Mononuclear cell (primary cell): Measurements from ENCODE around the gene RNF152. TPM values are rescaled to one million over a fixed set of nuclear protein-coding genes. Genes with fewer than 3 reads are reported as not detected.

ENCODE experiments used
- H3K27me3 ChIP-seq: 2 replicates; pipeline ENCODE4 v1.6.0; 2011; ENCODE audit warnings: low read length, control low read depth; ENCODE audit not compliant: insufficient read depth
- H3K4me1 ChIP-seq: 2 replicates; pipeline ENCODE4 v1.5.1; 2011; ENCODE audit warnings: mild to moderate bottlenecking, low read length, control low read depth; ENCODE audit not compliant: insufficient read depth
- H3K4me3 ChIP-seq: 2 replicates; pipeline ENCODE4 v1.5.1; 2011; ENCODE audit warnings: mild to moderate bottlenecking, low read length, moderate library complexity
- H3K9me3 ChIP-seq: 2 replicates; pipeline ENCODE4 v1.5.1; 2011; ENCODE audit warnings: low read depth, mild to moderate bottlenecking, control low read depth, low read length
- total RNA-seq: library from RNA; depleted of rRNA; stranded (reverse); fragments of >200 nt; gene quantifications from one replicate; pipeline ENCODE4 v1.2.3, GENCODE V29; 2012

Gene RNF152
- total RNA-seq, 1 donor: 0.73 TPM

DNA sequence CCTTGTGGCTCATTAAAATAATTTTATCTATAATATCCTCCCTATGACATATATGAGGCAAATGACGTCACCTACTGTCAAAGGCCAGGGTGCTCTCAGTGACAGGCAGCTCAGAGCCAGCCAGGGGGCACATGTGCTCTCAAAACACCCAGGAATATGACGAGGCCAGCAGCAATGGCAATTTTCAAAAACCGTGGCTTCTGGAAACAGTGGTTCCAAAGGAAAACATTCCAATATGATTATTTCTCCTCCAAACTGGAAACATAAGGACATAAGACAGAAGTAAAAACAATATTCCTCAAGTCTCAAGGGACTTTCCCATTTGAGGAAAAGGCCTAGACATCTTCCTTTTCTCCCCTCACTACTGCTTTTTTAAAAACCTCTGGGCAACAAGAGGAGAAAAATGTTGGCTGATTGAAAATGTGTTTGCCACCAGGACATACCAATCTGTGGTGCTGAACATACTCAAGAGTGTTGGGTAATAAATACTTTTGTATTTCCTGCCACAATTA is 40.8 kb downstream of the RNF152 start:
- H3K4me1 ChIP-seq: no peaks in the 10 kb centered on the region
- H3K9me3 ChIP-seq: no peaks in the 10 kb centered on the region
- no peak overlapping the region for H3K4me3 ChIP-seq
- H3K27me3 ChIP-seq: peaks cover 3% of the 10 kb centered on the region

- peaks cover 7% of the 10 kb centered on the region for H3K27me3 ChIP-seq
- no peak overlapping the region for H3K4me3 ChIP-seq
- no peaks in the 10 kb centered on the region for H3K4me1 ChIP-seq
- no peaks in the 10 kb centered on the region for H3K9me3 ChIP-seq
These were observed 41.5 kb downstream of the RNF152 start for GRCh38 chr18:61851279-61851678.

DNA sequence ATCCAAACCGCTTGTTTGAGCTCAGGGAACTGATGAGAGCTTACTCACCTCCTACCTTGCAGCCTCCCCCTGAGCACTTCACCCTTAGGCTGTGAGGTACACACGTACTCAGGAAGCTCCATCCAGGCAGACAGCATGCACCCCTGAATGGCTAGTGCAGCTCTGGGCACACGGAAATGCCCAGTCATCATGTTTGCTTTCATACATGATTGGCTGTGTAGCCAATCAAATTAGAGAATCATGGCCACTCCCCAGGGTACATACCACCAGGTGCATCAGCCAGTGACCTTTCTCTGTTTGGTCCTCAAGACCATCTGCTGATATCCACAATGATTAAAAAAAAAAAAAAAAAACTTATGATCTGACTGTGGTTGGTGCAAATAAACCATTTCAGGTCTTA is 42.1 kb downstream of the RNF152 start:
- Histone ChIP-seq H3K27me3 (peaks cover 7% of the 10 kb centered on the region), H3K9me3 (no peaks in the 10 kb centered on the region), H3K4me1 (no peaks in the 10 kb centered on the region)

GRCh38 chr18:61847164-61847791 is 45.5 kb downstream of the RNF152 start:
- Histone ChIP-seq H3K9me3 (no peaks in the 10 kb centered on the region), H3K27me3 (peaks cover 7% of the 10 kb centered on the region), H3K4me1 (no peaks in the 10 kb centered on the region), H3K4me3 (no peak overlapping the region)

More for the DNA sequence above, 42.1 kb downstream of the RNF152 start:
- H3K4me3 ChIP-seq: no peak overlapping the region

- Histone ChIP-seq H3K27me3 (peaks cover 7% of the 10 kb centered on the region), H3K4me3 (no peak overlapping the region), H3K4me1 (no peaks in the 10 kb centered on the region), H3K9me3 (no peaks in the 10 kb centered on the region)
These were observed 47.6 kb downstream of the RNF152 start for GRCh38 chr18:61845197-61845596.

DNA sequence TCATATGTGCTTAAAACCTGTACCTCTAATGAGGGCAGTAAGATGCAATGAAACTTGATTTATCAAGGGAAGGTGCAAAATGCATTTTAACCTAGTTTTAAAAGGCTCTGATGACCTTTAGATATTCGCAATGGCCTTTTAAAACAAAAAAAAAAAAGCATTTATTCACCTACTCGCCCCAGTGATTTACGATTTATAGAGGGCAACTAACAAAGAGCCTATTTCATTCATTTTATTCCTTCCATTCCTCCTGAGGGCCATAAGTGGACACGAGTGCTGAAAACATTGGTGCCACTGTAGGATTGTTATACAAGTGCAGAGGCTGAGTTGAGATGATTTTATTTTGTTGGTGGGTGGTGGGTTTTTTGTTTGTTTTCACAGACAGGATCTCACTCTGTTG is 48.1 kb downstream of the RNF152 start:
- Histone ChIP-seq H3K4me1 (no peaks in the 10 kb centered on the region), H3K9me3 (no peaks in the 10 kb centered on the region), H3K27me3 (peaks cover 3% of the 10 kb centered on the region), H3K4me3 (no peak overlapping the region)

GRCh38 chr18:61842146-61842545 is 50.7 kb downstream of the RNF152 start:
- Histone ChIP-seq H3K27me3 (peaks cover 11% of the 10 kb centered on the region), H3K4me3 (no peak overlapping the region), H3K4me1 (no peaks in the 10 kb centered on the region), H3K9me3 (no peaks in the 10 kb centered on the region)

GRCh38 chr18:61841706-61842105 is 51.1 kb downstream of the RNF152 start:
- H3K9me3 ChIP-seq: no peaks in the 10 kb centered on the region
- H3K4me3 ChIP-seq: no peak overlapping the region
- H3K27me3 ChIP-seq: peaks cover 11% of the 10 kb centered on the region
- H3K4me1 ChIP-seq: no peaks in the 10 kb centered on the region

DNA sequence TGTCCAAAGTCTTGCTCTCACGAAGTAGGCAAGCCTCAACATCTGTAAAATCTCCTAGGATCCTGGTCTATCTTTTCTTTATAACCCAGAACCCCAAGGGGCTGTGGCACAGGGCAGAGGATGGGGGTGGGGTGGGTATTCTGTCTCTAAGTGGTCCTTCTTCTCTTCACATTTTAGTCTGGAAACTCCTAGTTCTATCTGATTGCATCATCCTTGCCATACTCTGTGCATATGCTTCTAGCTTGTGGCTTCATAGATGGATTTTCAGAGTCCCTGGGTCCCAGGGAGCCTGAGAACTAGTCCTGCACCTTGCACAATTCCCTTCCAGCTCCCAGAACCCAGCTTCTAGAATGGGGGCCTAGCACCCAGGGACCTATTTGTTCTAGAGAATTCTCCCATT is 52.5 kb downstream of the RNF152 start:
- Histone ChIP-seq H3K4me3 (no peak overlapping the region), H3K27me3 (peaks cover 21% of the 10 kb centered on the region), H3K9me3 (no peaks in the 10 kb centered on the region), H3K4me1 (no peaks in the 10 kb centered on the region)

DNA sequence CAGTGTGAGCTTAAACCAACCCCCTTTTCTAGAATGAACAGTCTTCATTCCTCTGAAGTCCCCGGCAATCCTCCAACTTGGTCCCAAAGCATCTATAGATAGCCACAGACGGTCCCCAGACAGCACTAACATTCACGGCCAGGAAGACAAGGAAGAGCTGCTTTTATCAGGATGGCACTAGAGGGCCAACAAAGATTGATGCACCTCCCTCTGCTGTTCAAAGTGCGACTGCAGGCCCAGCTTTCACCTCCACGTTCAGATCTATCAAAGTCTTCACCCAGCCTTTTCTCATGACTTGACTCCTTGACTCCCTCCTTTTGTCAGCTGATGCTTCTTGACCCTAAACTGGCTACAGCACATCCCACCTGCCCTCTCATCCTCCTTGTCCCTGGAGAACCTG is 54.3 kb downstream of the RNF152 start:
- Histone ChIP-seq H3K4me3 (no peak overlapping the region), H3K4me1 (peaks cover 7% of the 10 kb centered on the region), H3K27me3 (peaks cover 37% of the 10 kb centered on the region), H3K9me3 (no peaks in the 10 kb centered on the region)

DNA sequence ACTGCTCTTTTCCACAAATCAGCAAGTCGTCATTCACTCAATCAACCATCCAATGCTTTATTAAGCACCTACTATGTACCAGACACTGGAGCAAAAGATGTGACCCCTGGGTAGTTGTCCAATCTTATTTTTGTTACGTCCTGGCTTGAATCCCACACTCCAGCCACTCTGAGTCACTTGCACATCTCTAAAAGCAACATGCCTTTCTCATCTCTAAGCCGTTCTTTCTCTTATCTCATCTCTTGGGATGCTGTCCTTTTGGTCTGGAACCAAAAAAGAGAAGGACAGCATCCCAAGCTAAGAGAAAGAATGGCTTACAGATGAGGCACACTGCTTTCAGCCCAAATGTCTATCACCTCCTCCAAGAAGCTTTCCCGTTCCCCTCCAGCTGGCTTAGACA is 58.8 kb downstream of the RNF152 start:
- Histone ChIP-seq H3K27me3 (peaks cover 64% of the 10 kb centered on the region), H3K4me3 (no peak overlapping the region), H3K4me1 (peaks cover 15% of the 10 kb centered on the region), H3K9me3 (no peaks in the 10 kb centered on the region)

DNA sequence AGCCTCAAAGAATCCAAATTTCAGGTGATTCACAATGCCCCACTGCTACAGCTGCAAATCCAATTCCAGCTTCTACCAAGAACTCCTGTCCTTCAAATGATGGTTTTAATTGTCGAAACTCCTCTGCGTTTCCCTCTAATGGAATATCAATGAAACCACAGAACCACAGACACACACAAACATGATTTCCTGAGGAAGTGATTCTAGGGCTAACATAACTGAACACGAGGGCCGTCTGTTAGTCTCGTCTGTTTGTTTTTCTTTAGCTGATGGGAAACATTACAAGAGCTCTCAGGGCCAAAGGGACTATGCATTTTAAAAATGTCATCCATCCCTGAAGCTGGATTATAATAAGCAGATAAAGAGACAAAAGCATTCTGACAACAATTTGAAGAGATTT is 59.4 kb downstream of the RNF152 start:
- Histone ChIP-seq H3K9me3 (no peaks in the 10 kb centered on the region), H3K4me3 (no peak overlapping the region), H3K4me1 (peaks cover 15% of the 10 kb centered on the region), H3K27me3 (peaks cover 64% of the 10 kb centered on the region)

- H3K9me3 ChIP-seq: no peaks in the 10 kb centered on the region
- no peak overlapping the region for H3K4me3 ChIP-seq
- H3K4me1 ChIP-seq: peaks cover 15% of the 10 kb centered on the region
- peaks cover 68% of the 10 kb centered on the region for H3K27me3 ChIP-seq
These were observed 59.9 kb downstream of the RNF152 start for GRCh38 chr18:61832858-61833257.

- Histone ChIP-seq H3K27me3 (peaks cover 55% of the 10 kb centered on the region), H3K9me3 (no peaks in the 10 kb centered on the region), H3K4me3 (no peak overlapping the region), H3K4me1 (peaks cover 15% of the 10 kb centered on the region)
These were observed 61.7 kb downstream of the RNF152 start for GRCh38 chr18:61831071-61831470.

DNA sequence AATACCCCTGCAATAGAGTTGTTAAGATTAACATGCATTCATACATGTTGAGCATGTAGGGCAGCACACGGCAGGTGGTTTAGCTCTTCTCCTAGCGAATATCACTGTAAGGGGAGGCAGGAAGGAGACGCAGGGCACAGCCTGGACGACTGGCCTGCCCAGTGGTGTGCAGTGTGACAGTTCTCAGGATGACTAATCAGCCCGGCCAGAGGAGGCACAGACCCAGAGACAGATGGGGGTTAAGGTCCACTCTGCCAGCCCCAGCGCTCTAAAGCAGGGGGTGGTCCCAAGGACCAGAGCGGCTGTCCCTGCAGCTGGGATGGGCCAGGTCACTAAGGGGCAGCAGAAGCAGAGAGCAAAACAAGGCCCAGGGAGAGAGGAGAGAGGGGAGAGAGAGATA is 63.7 kb downstream of the RNF152 start:
- peaks cover 14% of the 10 kb centered on the region for H3K4me1 ChIP-seq
- no peak overlapping the region for H3K4me3 ChIP-seq
- H3K27me3 ChIP-seq: peaks cover 39% of the 10 kb centered on the region
- no peaks in the 10 kb centered on the region for H3K9me3 ChIP-seq

DNA sequence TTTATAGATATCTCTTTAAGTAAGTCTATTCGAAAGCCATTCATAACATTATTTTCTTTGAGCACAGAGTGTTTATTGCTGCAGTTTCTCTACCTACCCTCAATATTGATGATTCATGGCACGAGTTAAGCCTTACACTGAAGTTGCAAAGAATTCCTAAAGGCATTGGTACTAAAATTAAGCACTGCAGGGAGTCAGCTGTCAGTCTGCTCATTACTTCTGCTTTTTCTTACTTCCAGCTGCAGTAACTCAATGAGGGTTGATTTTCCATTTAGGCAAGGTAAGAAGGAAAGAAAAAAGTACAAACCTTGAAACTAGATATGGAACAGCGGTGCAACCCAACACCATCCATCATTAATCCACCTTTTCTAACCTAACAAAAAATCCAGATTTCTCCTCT is 65.2 kb downstream of the RNF152 start:
- no peak overlapping the region for H3K4me3 ChIP-seq
- peaks cover 34% of the 10 kb centered on the region for H3K27me3 ChIP-seq
- no peaks in the 10 kb centered on the region for H3K9me3 ChIP-seq
- no peaks in the 10 kb centered on the region for H3K4me1 ChIP-seq
